ENCODE results near the gene KCNMA1.

The KCNMA1 gene

DNA sequence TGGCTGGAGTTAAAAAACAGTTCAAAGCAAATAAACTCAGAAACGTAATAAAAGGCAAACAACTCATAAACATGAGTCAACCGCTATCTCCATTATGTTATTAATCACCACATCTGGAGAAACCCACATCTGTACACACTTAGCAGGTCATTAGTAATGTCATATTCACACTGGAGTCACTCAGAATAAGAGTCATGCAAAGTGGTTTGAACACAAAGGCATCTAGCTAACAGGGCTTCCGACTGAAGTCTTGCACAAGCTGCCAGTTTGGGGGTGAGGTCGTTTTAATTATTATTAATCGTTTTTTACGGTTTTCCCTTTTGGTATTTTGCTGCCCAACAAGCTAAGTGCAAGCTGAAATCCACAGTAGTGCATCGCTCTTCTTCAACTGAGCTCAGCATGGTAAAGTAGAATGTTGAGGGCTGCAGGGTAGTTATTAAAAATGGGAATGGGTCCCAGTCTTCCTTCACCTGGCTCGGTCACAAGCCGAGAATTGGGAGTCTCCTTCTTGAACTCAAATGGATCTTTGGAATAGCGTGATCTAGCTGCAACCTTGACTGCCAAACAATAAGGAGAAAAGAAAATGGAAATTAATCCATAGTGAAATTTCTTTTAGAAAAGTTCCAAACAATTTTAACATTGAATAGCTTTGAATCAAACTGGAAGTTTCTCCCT, 663.5 kb downstream of the KCNMA1 start:
- WGBS (ENCODE audit: extremely low coverage, insufficient coverage, low lambda C conversion rate), result no CpG with 5 or more reads among the region's 10 CpGs
- Histone ChIP-seq H2BK5ac (ENCODE audit: low read length) (no peak overlapping the region), H3K4me1 (ENCODE audit: control insufficient read depth, low read depth, low read length) (no peaks in the 10 kb centered on the region), H3K79me2 (ENCODE audit: control insufficient read depth, insufficient read depth, low read length) (no peaks in the 10 kb centered on the region), H3K56ac (ENCODE audit: low read length) (no peak overlapping the region), H4K5ac (ENCODE audit: low read length) (no peak overlapping the region), H4K8ac (ENCODE audit: low read depth, low read length) (no peak overlapping the region), H3K27ac (ENCODE audit: low read depth, low read length) (no peak overlapping the region), H3K18ac (ENCODE audit: low read length) (no peak overlapping the region), H3K27me3 (ENCODE audit: insufficient read depth, low read length, poor library complexity) (no peaks in the 10 kb centered on the region), H2AK5ac (ENCODE audit: low read length) (no peak overlapping the region), H2BK15ac (replicated peaks; ENCODE audit: low read depth) (no peak overlapping the region), H3K36me3 (ENCODE audit: control insufficient read depth, insufficient read depth, low read length) (no peaks in the 10 kb centered on the region), H3K9ac (ENCODE audit: low read length) (no peak overlapping the region), H3K4ac (ENCODE audit: low read depth, low read length) (no peak overlapping the region), H3K79me1 (ENCODE audit: low read length) (no peaks in the 10 kb centered on the region), H3K4me3 (ENCODE audit: low read length) (no peak overlapping the region), H2BK120ac (ENCODE audit: low read depth, low read length) (no peak overlapping the region), H3K4me2 (ENCODE audit: low read length) (no peak overlapping the region), H3K23ac (ENCODE audit: low read length) (no peak overlapping the region)
- DNase-seq, result no peak

DNA sequence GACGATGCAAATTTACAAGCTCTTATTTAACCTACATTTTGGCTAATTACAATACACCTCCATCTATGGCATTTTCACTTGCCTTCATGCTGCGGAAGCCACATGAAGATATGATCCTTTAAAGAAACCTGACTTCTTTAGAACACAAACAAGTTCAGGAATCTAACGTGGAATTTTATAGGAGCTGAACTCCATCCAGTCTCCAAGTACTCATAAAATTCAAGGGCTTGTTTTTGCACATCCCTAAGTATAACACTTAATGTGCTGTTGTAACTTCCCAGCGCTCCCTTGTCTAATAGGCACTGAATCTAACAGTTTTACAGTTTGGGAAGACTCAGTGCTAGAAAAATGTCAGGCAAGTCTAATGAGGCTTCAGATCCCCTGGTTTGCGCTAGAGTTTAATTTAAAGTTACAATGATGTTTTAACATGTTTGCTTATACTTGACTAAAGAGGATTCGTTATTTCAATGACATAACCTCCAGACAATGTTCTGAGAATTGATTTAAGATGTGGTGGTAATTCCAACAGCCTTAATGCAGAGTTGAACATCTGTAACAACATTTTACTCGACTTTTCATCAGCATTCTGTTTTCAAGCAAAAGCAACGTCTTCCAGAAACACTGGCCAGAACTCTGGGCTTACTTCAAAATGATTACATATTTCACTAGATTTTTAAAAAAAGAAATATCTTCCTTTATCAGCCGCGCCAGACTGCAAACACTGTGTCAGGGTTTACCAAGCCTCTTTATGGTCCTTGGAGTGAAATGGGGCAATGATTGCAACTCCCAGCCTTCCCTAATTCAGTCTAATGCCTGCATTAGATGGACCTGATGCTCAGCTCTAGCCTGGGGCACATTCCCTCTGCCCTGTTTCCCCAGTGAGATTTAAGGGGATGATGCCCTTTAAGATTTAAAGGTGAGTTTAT, 664.3 kb downstream of the KCNMA1 start:
- Histone ChIP-seq H2BK5ac (ENCODE audit: low read length) (no peak overlapping the region), H3K27ac (ENCODE audit: low read depth, low read length) (no peak overlapping the region), H3K79me1 (ENCODE audit: low read length) (no peaks in the 10 kb centered on the region), H3K56ac (ENCODE audit: low read length) (no peak overlapping the region), H2AK5ac (ENCODE audit: low read length) (no peak overlapping the region), H3K27me3 (ENCODE audit: insufficient read depth, low read length, poor library complexity) (no peaks in the 10 kb centered on the region), H4K8ac (ENCODE audit: low read depth, low read length) (no peak overlapping the region), H3K18ac (ENCODE audit: low read length) (no peak overlapping the region), H2BK15ac (replicated peaks; ENCODE audit: low read depth) (no peak overlapping the region), H3K4me3 (ENCODE audit: low read length) (no peak overlapping the region), H3K4me2 (ENCODE audit: low read length) (no peak overlapping the region), H3K36me3 (ENCODE audit: control insufficient read depth, insufficient read depth, low read length) (no peaks in the 10 kb centered on the region), H3K23ac (ENCODE audit: low read length) (no peak overlapping the region), H4K5ac (ENCODE audit: low read length) (no peak overlapping the region), H3K4me1 (ENCODE audit: control insufficient read depth, low read depth, low read length) (no peaks in the 10 kb centered on the region), H2BK120ac (ENCODE audit: low read depth, low read length) (no peak overlapping the region), H3K4ac (ENCODE audit: low read depth, low read length) (no peak overlapping the region), H3K9ac (ENCODE audit: low read length) (no peak overlapping the region), H3K79me2 (ENCODE audit: control insufficient read depth, insufficient read depth, low read length) (no peaks in the 10 kb centered on the region)
- DNase-seq, result no peak
- WGBS (ENCODE audit: extremely low coverage, insufficient coverage, low lambda C conversion rate), result no CpG with 5 or more reads among the region's 10 CpGs

DNA sequence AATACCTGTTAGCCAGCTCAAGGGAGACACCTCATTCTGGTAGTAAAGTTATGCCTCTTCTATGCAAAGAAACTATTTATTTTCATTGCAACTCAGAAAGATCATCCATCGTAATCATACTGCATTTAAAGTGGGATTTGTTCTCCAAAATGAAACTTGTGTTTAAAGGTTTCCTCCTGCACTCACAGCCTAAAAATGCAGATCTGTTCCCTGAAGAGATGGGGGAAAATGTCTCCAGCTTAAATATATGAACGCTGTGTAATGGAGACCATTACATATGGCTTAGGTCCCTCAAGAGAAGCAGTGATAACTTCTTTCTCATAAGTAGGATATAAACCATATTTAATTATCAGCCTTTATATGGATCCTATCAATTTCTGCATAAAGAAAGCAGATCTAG, 665.1 kb downstream of the KCNMA1 start:
- Histone ChIP-seq H3K27me3 (ENCODE audit: insufficient read depth, low read length, poor library complexity) (no peaks in the 10 kb centered on the region), H3K79me2 (ENCODE audit: control insufficient read depth, insufficient read depth, low read length) (no peaks in the 10 kb centered on the region), H3K4me3 (ENCODE audit: low read length) (no peak overlapping the region), H4K8ac (ENCODE audit: low read depth, low read length) (no peak overlapping the region), H3K9ac (ENCODE audit: low read length) (no peak overlapping the region), H2BK5ac (ENCODE audit: low read length) (no peak overlapping the region), H3K4ac (ENCODE audit: low read depth, low read length) (no peak overlapping the region), H3K23ac (ENCODE audit: low read length) (no peak overlapping the region), H3K79me1 (ENCODE audit: low read length) (no peaks in the 10 kb centered on the region), H3K36me3 (ENCODE audit: control insufficient read depth, insufficient read depth, low read length) (no peaks in the 10 kb centered on the region), H2BK15ac (replicated peaks; ENCODE audit: low read depth) (no peak overlapping the region), H2AK5ac (ENCODE audit: low read length) (no peak overlapping the region), H4K5ac (ENCODE audit: low read length) (no peak overlapping the region), H3K56ac (ENCODE audit: low read length) (no peak overlapping the region), H3K4me2 (ENCODE audit: low read length) (no peak overlapping the region), H3K27ac (ENCODE audit: low read depth, low read length) (no peak overlapping the region), H3K18ac (ENCODE audit: low read length) (no peak overlapping the region), H3K4me1 (ENCODE audit: control insufficient read depth, low read depth, low read length) (no peaks in the 10 kb centered on the region), H2BK120ac (ENCODE audit: low read depth, low read length) (no peak overlapping the region)
- no peak for DNase-seq
- no CpG with 5 or more reads among the region's 2 CpGs for WGBS (ENCODE audit: extremely low coverage, insufficient coverage, low lambda C conversion rate)

DNA sequence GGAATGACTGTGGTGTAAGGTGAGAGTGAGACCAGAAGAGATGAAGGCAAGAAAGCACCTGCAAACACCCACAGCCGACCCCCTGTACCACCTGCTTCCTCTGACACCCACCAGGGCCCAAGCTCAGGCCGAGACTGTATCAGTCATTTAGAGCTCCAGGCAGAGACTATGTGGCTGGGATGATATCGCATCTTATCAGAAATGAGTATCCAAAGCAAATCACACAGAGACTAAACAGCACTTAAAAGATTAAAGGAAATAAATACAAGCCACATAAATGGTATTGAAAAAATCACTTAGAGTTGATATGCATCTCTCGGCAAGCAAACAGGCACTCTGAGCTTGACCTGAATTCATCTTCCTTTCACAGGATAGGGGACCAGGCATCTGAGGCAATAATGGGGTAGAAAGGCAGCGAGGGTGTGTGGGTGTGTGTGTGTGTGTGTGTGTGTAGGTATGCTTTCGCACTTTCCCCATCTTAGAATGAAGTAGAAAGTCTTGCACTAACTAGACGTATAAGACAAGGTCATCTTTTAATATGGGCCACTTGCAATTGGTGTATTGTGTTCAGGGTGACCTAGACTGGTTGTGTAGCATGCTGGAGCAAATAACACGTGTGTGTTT, 665.9 kb downstream of the KCNMA1 start:
- no peak overlapping the region for H2BK5ac ChIP-seq (ENCODE audit: low read length)
- no peak overlapping the region for H3K9ac ChIP-seq (ENCODE audit: low read length)
- H3K18ac ChIP-seq (ENCODE audit: low read length), result no peak overlapping the region
- no peak overlapping the region for H3K56ac ChIP-seq (ENCODE audit: low read length)
- no peaks in the 10 kb centered on the region for H3K4me1 ChIP-seq (ENCODE audit: control insufficient read depth, low read depth, low read length)
- H2BK15ac ChIP-seq (replicated peaks; ENCODE audit: low read depth), result no peak overlapping the region
- WGBS (ENCODE audit: extremely low coverage, insufficient coverage, low lambda C conversion rate), result no CpG with 5 or more reads among the region's 8 CpGs
- no peaks in the 10 kb centered on the region for H3K79me2 ChIP-seq (ENCODE audit: control insufficient read depth, insufficient read depth, low read length)
- no peak for DNase-seq
- H3K4me3 ChIP-seq (ENCODE audit: low read length), result no peak overlapping the region
- H4K8ac ChIP-seq (ENCODE audit: low read depth, low read length), result no peak overlapping the region
- H3K27me3 ChIP-seq (ENCODE audit: insufficient read depth, low read length, poor library complexity), result no peaks in the 10 kb centered on the region
- H3K4ac ChIP-seq (ENCODE audit: low read depth, low read length), result no peak overlapping the region
- H3K4me2 ChIP-seq (ENCODE audit: low read length), result no peak overlapping the region
- H3K23ac ChIP-seq (ENCODE audit: low read length), result no peak overlapping the region
- H2BK120ac ChIP-seq (ENCODE audit: low read depth, low read length), result no peak overlapping the region
- H3K79me1 ChIP-seq (ENCODE audit: low read length), result no peaks in the 10 kb centered on the region
- no peaks in the 10 kb centered on the region for H3K36me3 ChIP-seq (ENCODE audit: control insufficient read depth, insufficient read depth, low read length)
- H2AK5ac ChIP-seq (ENCODE audit: low read length), result no peak overlapping the region
- H3K27ac ChIP-seq (ENCODE audit: low read depth, low read length), result no peak overlapping the region
- H4K5ac ChIP-seq (ENCODE audit: low read length), result no peak overlapping the region

DNA sequence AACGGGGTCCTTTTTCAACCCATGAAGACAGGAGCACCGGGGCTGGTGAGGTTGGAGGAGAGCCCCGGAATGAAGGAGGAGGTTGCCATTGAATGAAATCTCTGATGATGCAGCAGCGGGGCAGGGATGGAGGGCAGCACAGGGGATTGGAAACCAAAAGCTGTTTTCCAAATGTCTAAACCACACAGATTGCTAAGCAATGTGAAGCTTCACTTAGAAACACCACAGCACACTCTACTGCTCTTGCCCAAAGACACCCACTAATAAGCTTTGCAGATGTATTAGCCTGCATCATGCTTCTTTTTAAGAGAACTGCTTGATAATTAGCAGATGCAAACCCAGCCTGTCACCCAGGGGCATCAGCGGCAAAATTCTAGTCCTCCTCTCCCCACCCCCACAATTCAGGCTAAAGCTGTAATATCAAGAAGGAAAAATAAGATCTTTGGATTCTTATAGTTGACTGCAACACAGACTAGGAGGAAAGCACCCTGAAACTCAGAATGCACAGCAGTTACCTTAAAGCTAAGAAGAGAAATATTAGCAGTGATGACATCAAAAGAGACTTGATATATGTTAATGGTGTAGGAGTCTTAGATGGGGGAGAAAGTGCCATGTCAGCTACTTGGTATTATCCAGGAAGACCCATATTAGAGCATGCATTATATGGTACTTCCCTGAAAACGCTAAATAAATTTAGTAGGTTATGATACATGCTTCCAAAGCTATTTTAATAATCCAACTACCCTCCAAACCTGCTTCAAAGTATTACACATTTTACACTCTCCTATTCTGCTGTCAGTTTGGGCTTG, 666.7 kb downstream of the KCNMA1 start:
- H3K56ac ChIP-seq (ENCODE audit: low read length), result no peak overlapping the region
- H3K4me1 ChIP-seq (ENCODE audit: control insufficient read depth, low read depth, low read length), result no peaks in the 10 kb centered on the region
- H4K8ac ChIP-seq (ENCODE audit: low read depth, low read length), result no peak overlapping the region
- no peak overlapping the region for H4K5ac ChIP-seq (ENCODE audit: low read length)
- no peak overlapping the region for H2BK120ac ChIP-seq (ENCODE audit: low read depth, low read length)
- H3K79me1 ChIP-seq (ENCODE audit: low read length), result no peaks in the 10 kb centered on the region
- no peak overlapping the region for H3K4me2 ChIP-seq (ENCODE audit: low read length)
- no peak overlapping the region for H3K4ac ChIP-seq (ENCODE audit: low read depth, low read length)
- H3K27ac ChIP-seq (ENCODE audit: low read depth, low read length), result no peak overlapping the region
- no peak overlapping the region for H2BK15ac ChIP-seq (replicated peaks; ENCODE audit: low read depth)
- H3K9ac ChIP-seq (ENCODE audit: low read length), result no peak overlapping the region
- DNase-seq, result no peak
- no peak overlapping the region for H2AK5ac ChIP-seq (ENCODE audit: low read length)
- no peak overlapping the region for H2BK5ac ChIP-seq (ENCODE audit: low read length)
- H3K27me3 ChIP-seq (ENCODE audit: insufficient read depth, low read length, poor library complexity), result no peaks in the 10 kb centered on the region
- no peaks in the 10 kb centered on the region for H3K36me3 ChIP-seq (ENCODE audit: control insufficient read depth, insufficient read depth, low read length)
- no peak overlapping the region for H3K18ac ChIP-seq (ENCODE audit: low read length)
- H3K79me2 ChIP-seq (ENCODE audit: control insufficient read depth, insufficient read depth, low read length), result no peaks in the 10 kb centered on the region
- H3K23ac ChIP-seq (ENCODE audit: low read length), result no peak overlapping the region
- H3K4me3 ChIP-seq (ENCODE audit: low read length), result no peak overlapping the region
- WGBS (ENCODE audit: extremely low coverage, insufficient coverage, low lambda C conversion rate), result no CpG with 5 or more reads among the region's 6 CpGs

Measured in mesendoderm (in vitro differentiated cells).